HUES48 (cell line): ENCODE results near the gene RWDD4.

Experiments used
- H3K27ac ChIP-seq: one replicate; pipeline ENCODE4 v1.7.0; 2013; ENCODE audit warnings: low read depth, low read length, inconsistent platforms
- H3K27me3 ChIP-seq: 2 replicates; pipeline ENCODE4 v1.6.1; 2013; ENCODE audit warnings: mild to moderate bottlenecking, low read length; ENCODE audit not compliant: control insufficient read depth, insufficient read depth
- H3K36me3 ChIP-seq: 2 replicates; pipeline ENCODE4 v1.6.1; 2013; ENCODE audit warnings: low read length; ENCODE audit not compliant: control insufficient read depth, insufficient read depth
- H3K4me1 ChIP-seq: 2 replicates; pipeline ENCODE4 v1.6.1; 2013; ENCODE audit warnings: mild to moderate bottlenecking, low read length; ENCODE audit not compliant: control insufficient read depth, insufficient read depth
- H3K4me3 ChIP-seq: 2 replicates; pipeline ENCODE4 v1.5.1; 2013; ENCODE audit warnings: mild to moderate bottlenecking, low read depth, low read length
- H3K9ac ChIP-seq: 2 replicates; pipeline ENCODE4 v1.6.1; 2013; ENCODE audit warnings: mild to moderate bottlenecking, low read depth, low read length, moderate library complexity
- H3K9me3 ChIP-seq: 2 replicates; pipeline ENCODE4 v1.6.1; 2013; ENCODE audit warnings: low read length; ENCODE audit not compliant: control insufficient read depth, insufficient read depth

The RWDD4 gene

GRCh38 chr4:183670960-183671555 lies 12.1 kb upstream of the RWDD4 start:
- H3K9me3 ChIP-seq = no peaks in the 10 kb centered on the region

GRCh38 chr4:183670251-183670650 lies 11.3 kb upstream of the RWDD4 start:
- no peaks in the 10 kb centered on the region for H3K4me1 ChIP-seq
- no peak overlapping the region for H3K9ac ChIP-seq
- no peaks in the 10 kb centered on the region for H3K9me3 ChIP-seq
- no peak overlapping the region for H3K27ac ChIP-seq
- no peak overlapping the region for H3K4me3 ChIP-seq
- H3K36me3 ChIP-seq = peaks cover 77% of the 10 kb centered on the region
- H3K27me3 ChIP-seq = no peaks in the 10 kb centered on the region

More at GRCh38 chr4:183670960-183671555, 12.1 kb upstream of the RWDD4 start:
- Histone ChIP-seq H3K27ac (no peak overlapping the region), H3K27me3 (no peaks in the 10 kb centered on the region), H3K4me1 (no peaks in the 10 kb centered on the region), H3K4me3 (no peak overlapping the region), H3K9ac (no peak overlapping the region), H3K36me3 (peaks cover 74% of the 10 kb centered on the region)

GRCh38 chr4:183666088-183666487 lies 7.1 kb upstream of the RWDD4 start:
- Histone ChIP-seq H3K27me3 (no peaks in the 10 kb centered on the region), H3K27ac (no peak overlapping the region), H3K4me3 (no peak overlapping the region), H3K9me3 (no peaks in the 10 kb centered on the region), H3K9ac (no peak overlapping the region), H3K4me1 (no peaks in the 10 kb centered on the region), H3K36me3 (peaks cover 61% of the 10 kb centered on the region)

- peak overlapping the region; percentile 84 for H3K9ac ChIP-seq
- H3K27ac ChIP-seq = no peak overlapping the region
- H3K9me3 ChIP-seq = no peaks in the 10 kb centered on the region
- H3K4me3 ChIP-seq = peak overlapping the region; percentile 95
- peaks cover 17% of the 10 kb centered on the region for H3K36me3 ChIP-seq
- H3K27me3 ChIP-seq = no peaks in the 10 kb centered on the region
- peaks cover 17% of the 10 kb centered on the region for H3K4me1 ChIP-seq
Measured at GRCh38 chr4:183659872-183660242, 872 bp upstream of the RWDD4 start.

- Histone ChIP-seq H3K9ac (peak overlapping the region; percentile 71), H3K27me3 (no peaks in the 10 kb centered on the region), H3K9me3 (no peaks in the 10 kb centered on the region), H3K4me3 (peak overlapping the region; percentile 95), H3K36me3 (peaks cover 19% of the 10 kb centered on the region), H3K4me1 (peaks cover 17% of the 10 kb centered on the region), H3K27ac (no peak overlapping the region)
Measured at GRCh38 chr4:183658362-183659028, 490 bp downstream of the RWDD4 start.

DNA sequence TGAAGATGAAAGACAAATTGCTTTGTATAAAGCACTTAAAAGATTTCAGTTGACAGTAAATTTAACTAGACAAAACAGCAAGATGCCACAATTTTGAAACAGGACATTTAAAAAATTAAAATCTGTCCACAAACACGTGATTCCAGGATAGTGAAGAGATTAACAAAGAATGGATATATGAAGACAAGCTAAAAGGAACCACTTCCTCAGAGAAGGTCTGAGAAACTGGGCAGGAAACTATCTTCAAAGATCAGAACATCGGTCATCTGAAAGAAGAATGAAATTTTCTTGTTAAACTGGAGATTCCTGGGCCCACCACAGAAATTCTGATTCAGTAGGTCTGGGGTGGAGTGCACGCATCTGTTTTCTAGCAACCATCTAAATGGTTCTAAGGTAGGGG lies 1.4 kb downstream of the RWDD4 start:
- H3K4me3 ChIP-seq = peak overlapping the region; percentile 95
- H3K9ac ChIP-seq = no peak overlapping the region
- peaks cover 17% of the 10 kb centered on the region for H3K4me1 ChIP-seq
- H3K9me3 ChIP-seq = no peaks in the 10 kb centered on the region
- H3K27me3 ChIP-seq = no peaks in the 10 kb centered on the region
- no peak overlapping the region for H3K27ac ChIP-seq
- H3K36me3 ChIP-seq = peaks cover 27% of the 10 kb centered on the region

DNA sequence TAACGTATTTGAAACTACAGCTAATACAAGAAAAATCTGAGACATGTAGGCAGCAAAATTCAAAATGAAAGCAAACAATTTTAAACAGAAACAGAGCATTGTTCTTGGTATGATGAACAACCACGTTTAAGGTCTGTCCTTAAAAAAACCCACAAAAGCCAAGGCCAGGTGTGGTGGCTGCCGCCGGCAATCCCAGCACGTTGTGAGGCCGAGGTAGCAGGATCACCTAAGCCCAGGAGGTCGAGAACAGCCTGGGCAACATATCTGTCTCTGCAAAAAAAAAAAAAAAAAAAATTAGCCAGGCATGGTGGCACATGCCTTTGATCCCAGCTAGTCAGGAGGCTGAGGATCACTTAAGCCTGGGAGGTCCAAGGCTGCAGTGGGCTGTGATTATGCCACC lies 13.7 kb downstream of the RWDD4 start:
- Histone ChIP-seq H3K27ac (no peak overlapping the region), H3K27me3 (no peaks in the 10 kb centered on the region), H3K4me3 (no peak overlapping the region), H3K9me3 (no peaks in the 10 kb centered on the region), H3K36me3 (peaks cover 65% of the 10 kb centered on the region), H3K9ac (no peak overlapping the region), H3K4me1 (no peaks in the 10 kb centered on the region)

DNA sequence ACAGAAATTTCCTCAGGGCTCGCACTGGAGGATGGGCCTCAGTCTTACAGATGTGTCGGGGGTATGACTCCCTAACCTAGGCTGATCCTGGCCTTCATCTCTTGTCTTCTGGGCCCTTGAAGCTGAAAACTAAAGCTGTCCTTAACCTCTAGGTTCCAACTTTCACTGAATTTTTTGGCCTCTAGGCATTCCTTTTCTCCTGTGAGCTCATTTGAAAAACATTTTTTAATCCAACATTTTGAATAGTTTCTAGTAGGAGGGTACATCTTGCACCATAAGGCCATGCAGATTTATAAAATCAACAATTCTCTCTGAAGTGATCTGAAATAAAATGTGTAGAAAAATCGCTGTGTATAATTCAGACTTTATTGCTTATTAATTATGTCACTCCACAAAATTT lies 19.7 kb downstream of the RWDD4 start:
- Histone ChIP-seq H3K27me3 (no peaks in the 10 kb centered on the region), H3K9ac (no peak overlapping the region), H3K4me1 (peaks cover 25% of the 10 kb centered on the region), H3K4me3 (no peak overlapping the region), H3K27ac (no peak overlapping the region), H3K36me3 (peaks cover 9% of the 10 kb centered on the region), H3K9me3 (no peaks in the 10 kb centered on the region)

DNA sequence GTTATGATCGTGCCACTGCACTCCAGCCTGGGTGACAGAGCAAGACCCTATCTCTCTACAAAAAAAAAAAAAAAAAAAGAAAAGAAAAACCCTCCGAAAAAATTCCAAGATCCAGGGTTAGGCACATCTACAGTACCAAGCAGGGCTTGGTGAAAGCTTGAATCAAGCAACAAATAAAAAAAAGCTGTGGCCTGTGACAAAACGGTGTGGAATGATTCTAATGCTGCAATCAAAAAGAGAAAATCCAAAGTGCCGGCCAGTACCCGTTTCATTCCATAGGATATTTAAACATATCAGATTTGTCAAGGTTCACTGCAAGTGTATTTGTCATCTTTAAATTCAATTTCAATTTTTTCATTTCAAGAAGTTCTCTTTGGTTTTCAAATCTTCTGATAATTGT lies 20.5 kb downstream of the RWDD4 start:
- Histone ChIP-seq H3K9ac (no peak overlapping the region), H3K9me3 (no peaks in the 10 kb centered on the region), H3K27me3 (no peaks in the 10 kb centered on the region), H3K4me3 (no peak overlapping the region), H3K4me1 (peaks cover 33% of the 10 kb centered on the region), H3K36me3 (peaks cover 5% of the 10 kb centered on the region; the same call in 1 of the 2 replicates), H3K27ac (no peak overlapping the region)

DNA sequence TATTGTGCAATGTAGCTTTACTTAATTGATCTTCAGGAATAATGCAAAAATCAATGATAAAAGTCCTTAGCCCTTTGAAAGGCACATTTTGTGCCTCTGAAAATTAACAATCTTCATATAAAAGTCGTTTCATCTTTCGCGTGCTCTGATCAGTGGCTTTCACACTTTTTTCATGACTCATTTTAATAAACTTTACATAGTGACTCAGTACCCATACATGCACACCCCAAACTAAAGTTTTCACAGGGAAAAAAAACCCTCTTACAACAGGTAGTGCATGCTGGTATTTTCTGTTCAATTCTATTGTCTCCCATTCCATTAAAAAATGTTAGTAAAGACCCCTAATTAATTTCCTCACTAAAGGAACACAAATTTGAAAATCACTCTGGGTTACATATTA lies 21.5 kb downstream of the RWDD4 start:
- H3K4me1 ChIP-seq = peaks cover 34% of the 10 kb centered on the region
- no peak overlapping the region for H3K27ac ChIP-seq
- H3K9ac ChIP-seq = no peak overlapping the region
- H3K27me3 ChIP-seq = no peaks in the 10 kb centered on the region
- no peak overlapping the region for H3K4me3 ChIP-seq
- peaks cover 5% of the 10 kb centered on the region; the same call in 1 of the 2 replicates for H3K36me3 ChIP-seq
- H3K9me3 ChIP-seq = no peaks in the 10 kb centered on the region

DNA sequence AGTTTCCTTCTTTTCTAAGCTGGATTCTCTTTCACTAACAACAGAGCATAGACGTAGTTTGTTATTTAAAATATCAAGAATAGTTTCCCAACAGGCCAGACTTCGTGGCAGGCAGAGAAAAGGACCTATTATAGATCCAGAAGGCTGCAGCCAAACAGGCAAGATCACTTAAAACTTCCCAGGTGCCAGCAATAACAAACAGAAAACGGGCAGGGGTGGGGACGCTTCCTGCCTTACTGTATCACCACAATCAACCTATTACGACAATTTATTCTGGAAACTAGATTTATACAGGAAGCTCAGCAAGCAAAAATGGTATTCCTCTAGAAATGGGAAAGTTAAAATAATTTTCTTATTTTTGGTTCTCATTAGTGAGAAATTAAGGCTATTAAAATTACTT lies 22.1 kb downstream of the RWDD4 start:
- peaks cover 34% of the 10 kb centered on the region for H3K4me1 ChIP-seq
- no peak overlapping the region for H3K4me3 ChIP-seq
- H3K9me3 ChIP-seq = no peaks in the 10 kb centered on the region
- H3K27me3 ChIP-seq = no peaks in the 10 kb centered on the region
- peaks cover 5% of the 10 kb centered on the region; the same call in 1 of the 2 replicates for H3K36me3 ChIP-seq
- H3K27ac ChIP-seq = no peak overlapping the region
- H3K9ac ChIP-seq = 0 out of 2 replicates have a peak overlapping the region, but pooled peaks have one; percentile 23
